ENCODE results near the gene PDCD4. TPM values are rescaled to one million over a fixed set of nuclear protein-coding genes. Genes with fewer than 3 reads are reported as not detected.

Gene PDCD4
- total RNA-seq, 4 donors from 2014 or later: 230 to 445 (median 330) TPM

DNA sequence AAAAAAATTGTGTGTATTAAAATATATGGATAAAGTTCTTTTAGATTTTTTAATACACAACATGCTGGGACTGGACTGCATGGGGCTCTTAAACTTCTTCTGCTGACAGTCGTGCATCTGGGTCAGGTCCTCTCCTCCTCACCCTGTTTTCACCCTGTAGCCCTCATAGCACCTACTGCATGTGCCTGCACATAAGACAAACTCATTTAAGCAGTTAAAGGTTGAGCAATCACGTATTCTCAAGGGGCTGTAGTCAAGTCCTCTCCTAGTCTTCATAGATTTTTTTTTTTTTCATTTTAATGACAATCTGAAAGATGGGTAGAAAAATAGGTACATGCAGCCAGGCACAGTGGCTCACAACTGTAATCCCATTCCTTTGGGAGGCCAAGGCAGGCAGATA, 23.6 kb upstream of the PDCD4 start:
- no peak for TF ChIP-seq CTCF (IDR thresholded peaks at IDR 0.05)
- TF ChIP-seq POLR2A (IDR thresholded peaks at IDR 0.05): no peak
- intact Hi-C loops (cut with DNase I; ENCODE audit: low total_unique reads): no loop called here
- WGBS, 2 donors: 73 to 81% methylated on average over 2 of the region's 2 CpGs
- H3K4me3 ChIP-seq (ENCODE audit: low read depth, poor library complexity, severe bottlenecking): no peak overlapping the region
- no peak for DNase-seq (ENCODE audit: low spot score in 2 of 2)

- WGBS, 2 donors: 93 to 94% methylated on average over 3 of the region's 3 CpGs
- intact Hi-C loops (cut with DNase I; ENCODE audit: low total_unique reads): no loop called here
Observed at GRCh38 chr10:110850099-110850498, 21.6 kb upstream of the PDCD4 start.

GRCh38 chr10:110851020-110851612, 20.6 kb upstream of the PDCD4 start:
- TF ChIP-seq CTCF (IDR thresholded peaks at IDR 0.05): no peak
- no peak for TF ChIP-seq POLR2A (IDR thresholded peaks at IDR 0.05)
- 29 to 43% methylated on average over 8 of the region's 8 CpGs for WGBS, 2 donors
- no peak overlapping the region for H3K4me3 ChIP-seq (ENCODE audit: low read depth, poor library complexity, severe bottlenecking)
- intact Hi-C loops (cut with DNase I; ENCODE audit: low total_unique reads): no loop called here
- peak in 1 of 2 donors; percentile 82 for DNase-seq (ENCODE audit: low spot score in 2 of 2)

More at GRCh38 chr10:110850099-110850498, 21.6 kb upstream of the PDCD4 start:
- no peak for DNase-seq (ENCODE audit: low spot score in 2 of 2)
- TF ChIP-seq CTCF (IDR thresholded peaks at IDR 0.05): no peak
- TF ChIP-seq POLR2A (IDR thresholded peaks at IDR 0.05): no peak
- no peak overlapping the region for H3K4me3 ChIP-seq (ENCODE audit: low read depth, poor library complexity, severe bottlenecking)

GRCh38 chr10:110852255-110852896, 19.4 kb upstream of the PDCD4 start:
- intact Hi-C loops (cut with DNase I; ENCODE audit: low total_unique reads): no loop called here
- TF ChIP-seq CTCF (IDR thresholded peaks at IDR 0.05) (no peak), POLR2A (IDR thresholded peaks at IDR 0.05) (no peak)
- WGBS, 2 donors: 63% methylated on average over 6 to 7 of the region's 7 CpGs
- no peak overlapping the region for H3K4me3 ChIP-seq (ENCODE audit: low read depth, poor library complexity, severe bottlenecking)
- DNase-seq (ENCODE audit: low spot score in 2 of 2): peak; percentile 25 to 79

GRCh38 chr10:110852947-110853346, 18.8 kb upstream of the PDCD4 start:
- WGBS, 2 donors: 68 to 75% methylated on average over 4 of the region's 4 CpGs
- peak in 1 of 2 donors; percentile 39 for DNase-seq (ENCODE audit: low spot score in 2 of 2)
- TF ChIP-seq POLR2A (IDR thresholded peaks at IDR 0.05): no peak
- TF ChIP-seq CTCF (IDR thresholded peaks at IDR 0.05): no peak
- intact Hi-C loops (cut with DNase I; ENCODE audit: low total_unique reads): no loop called here
- H3K4me3 ChIP-seq (ENCODE audit: low read depth, poor library complexity, severe bottlenecking): no peak overlapping the region

All from lower leg skin (tissue), 4 donors.